VCaP (cell line): ENCODE results near the gene ALDH3A1.

ENCODE experiments used
- H3K27ac ChIP-seq: fragments of 450-650 bp; 2 replicates; pipeline ENCODE4 v1.5.1; 2017
- TF ChIP-seq, protein P1 (sequence below): fragments of 450-650 bp; conservative IDR thresholded peaks from 2 replicates; pipeline ENCODE4 v1.5.1; 2017; ENCODE audit warnings: mild to moderate bottlenecking, moderate library complexity

The ALDH3A1 gene

DNA sequence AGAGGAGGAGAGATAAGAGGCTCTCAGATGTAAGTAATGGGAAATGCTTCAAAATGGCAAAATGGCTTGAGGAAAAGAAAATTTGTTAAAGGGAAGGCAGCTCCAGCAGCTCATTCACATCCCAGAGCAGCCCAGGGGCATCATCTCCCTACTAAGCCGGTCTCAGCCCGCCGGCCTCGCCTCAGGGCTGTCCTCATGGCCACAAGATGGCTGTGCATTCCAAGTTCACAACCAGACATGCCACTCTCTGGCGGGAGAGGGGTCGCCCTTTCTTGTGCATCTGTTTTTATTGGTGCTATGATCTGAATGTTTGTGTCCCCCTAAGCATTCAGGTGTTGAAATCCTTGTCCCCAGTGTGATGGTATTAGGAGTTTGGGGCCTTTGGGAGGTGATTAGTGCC, 18.2 kb downstream of the ALDH3A1 start:
- H3K27ac ChIP-seq, result no peak overlapping the region
- TF ChIP-seq, protein P1, sequence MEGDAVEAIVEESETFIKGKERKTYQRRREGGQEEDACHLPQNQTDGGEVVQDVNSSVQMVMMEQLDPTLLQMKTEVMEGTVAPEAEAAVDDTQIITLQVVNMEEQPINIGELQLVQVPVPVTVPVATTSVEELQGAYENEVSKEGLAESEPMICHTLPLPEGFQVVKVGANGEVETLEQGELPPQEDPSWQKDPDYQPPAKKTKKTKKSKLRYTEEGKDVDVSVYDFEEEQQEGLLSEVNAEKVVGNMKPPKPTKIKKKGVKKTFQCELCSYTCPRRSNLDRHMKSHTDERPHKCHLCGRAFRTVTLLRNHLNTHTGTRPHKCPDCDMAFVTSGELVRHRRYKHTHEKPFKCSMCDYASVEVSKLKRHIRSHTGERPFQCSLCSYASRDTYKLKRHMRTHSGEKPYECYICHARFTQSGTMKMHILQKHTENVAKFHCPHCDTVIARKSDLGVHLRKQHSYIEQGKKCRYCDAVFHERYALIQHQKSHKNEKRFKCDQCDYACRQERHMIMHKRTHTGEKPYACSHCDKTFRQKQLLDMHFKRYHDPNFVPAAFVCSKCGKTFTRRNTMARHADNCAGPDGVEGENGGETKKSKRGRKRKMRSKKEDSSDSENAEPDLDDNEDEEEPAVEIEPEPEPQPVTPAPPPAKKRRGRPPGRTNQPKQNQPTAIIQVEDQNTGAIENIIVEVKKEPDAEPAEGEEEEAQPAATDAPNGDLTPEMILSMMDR, result no peak

DNA sequence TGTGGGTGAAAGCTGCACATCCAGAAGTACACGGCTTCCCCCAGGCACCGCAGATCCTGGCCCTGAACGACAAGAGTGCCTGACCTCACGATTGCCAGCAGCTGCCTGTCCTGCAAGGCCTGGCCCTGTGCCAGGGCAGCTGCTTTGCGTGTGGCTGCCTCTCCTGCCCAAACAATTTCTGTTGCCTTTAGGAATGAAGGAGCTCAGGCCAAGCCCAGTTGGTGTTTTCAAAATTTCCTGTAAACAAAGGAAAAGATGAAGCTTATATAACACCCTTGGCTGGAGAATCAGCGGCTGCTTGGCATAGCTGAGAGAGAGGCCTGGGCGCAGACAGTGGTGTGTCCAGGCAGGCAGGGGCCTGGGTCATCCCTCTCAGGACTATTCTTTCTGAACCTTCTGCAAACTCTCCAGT, 20.0 kb downstream of the ALDH3A1 start:
- peak overlapping the region; percentile 57 for H3K27ac ChIP-seq
- TF ChIP-seq, protein P1, result no peak

DNA sequence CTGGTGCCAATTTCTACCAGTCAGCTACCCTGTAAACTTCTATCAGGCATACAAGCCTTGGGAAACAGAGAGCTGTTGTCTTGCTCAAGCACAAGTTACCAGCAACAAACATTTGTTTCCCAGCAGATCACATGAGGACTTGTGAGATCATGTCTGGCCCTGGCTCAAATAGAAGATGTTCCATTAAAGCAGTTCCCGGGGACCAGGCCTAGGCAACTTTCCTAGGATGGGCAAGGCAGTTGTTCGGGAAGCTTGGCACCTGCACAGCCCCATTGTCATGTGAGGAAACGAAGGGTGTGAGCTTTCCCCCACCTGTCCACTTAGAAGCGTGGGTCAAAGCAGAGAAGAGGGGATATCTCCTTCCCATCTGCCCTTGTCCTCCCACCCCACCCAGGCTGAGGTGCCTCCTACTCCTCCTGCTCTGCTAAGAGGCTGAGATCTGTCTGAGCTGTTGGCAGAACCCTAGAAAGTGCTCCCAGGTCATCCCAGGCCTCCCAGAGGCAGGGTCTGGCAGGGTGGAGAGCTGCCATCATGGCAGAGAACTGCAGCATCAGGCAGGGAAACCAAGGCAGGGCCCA, 20.5 kb downstream of the ALDH3A1 start:
- TF ChIP-seq, protein P1, result no peak
- H3K27ac ChIP-seq, result peak overlapping the region; percentile 57

DNA sequence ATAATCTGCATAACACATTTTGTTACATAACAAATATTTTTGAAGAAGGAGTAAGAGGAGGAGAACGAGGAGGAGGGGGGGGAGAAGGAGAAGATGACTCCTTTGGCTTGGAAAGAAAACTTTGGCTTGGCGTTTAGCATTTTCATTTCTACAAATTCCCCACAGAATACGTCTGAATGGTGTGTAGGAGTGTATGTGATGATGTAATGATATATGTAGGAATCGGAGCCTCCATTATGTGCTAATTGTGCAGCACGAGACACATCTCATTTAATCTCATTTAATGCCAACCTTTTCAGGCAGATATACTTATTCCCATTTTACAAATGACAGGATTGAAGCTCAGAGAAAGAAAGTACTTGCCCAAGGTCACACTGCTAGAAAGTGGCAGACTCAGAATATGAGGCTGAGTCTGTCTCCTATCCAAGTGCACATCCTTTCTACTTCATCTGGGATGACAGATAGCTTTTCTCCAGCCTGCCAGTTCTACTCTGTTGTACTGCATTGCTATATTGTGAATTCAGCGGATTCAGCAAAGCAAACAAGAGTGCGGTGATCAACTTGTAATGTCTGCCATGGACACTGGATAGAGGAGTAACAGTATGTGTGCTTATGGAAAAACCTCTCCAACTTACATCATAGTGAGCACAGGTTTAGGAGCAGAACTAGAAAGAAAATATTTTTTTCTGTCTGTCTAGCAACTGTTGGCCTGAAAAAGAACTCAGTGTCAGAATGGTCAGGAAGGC, 21.3 kb downstream of the ALDH3A1 start:
- peak overlapping the region; percentile 57; the same call in 1 of the 2 replicates for H3K27ac ChIP-seq
- TF ChIP-seq, protein P1, result no peak

DNA sequence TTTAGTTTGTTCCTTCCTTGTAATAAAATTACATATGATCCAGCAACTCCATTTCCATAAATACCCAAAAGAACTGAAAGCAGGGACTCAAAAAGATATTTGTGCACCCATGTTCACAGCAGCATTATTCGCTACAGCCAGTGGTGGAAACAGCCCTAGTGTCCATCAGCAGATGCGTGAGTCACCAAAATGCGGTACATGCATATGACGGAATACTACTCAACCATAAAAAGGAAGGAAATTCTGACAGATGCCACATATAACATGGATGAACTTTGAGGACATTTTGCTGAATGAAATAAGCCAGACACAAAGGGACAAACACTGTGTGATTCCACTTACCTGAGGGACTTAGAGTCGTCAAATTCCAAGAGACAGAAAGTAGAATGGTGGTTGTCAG, 22.6 kb downstream of the ALDH3A1 start:
- H3K27ac ChIP-seq, result no peak overlapping the region
- TF ChIP-seq, protein P1, result no peak

DNA sequence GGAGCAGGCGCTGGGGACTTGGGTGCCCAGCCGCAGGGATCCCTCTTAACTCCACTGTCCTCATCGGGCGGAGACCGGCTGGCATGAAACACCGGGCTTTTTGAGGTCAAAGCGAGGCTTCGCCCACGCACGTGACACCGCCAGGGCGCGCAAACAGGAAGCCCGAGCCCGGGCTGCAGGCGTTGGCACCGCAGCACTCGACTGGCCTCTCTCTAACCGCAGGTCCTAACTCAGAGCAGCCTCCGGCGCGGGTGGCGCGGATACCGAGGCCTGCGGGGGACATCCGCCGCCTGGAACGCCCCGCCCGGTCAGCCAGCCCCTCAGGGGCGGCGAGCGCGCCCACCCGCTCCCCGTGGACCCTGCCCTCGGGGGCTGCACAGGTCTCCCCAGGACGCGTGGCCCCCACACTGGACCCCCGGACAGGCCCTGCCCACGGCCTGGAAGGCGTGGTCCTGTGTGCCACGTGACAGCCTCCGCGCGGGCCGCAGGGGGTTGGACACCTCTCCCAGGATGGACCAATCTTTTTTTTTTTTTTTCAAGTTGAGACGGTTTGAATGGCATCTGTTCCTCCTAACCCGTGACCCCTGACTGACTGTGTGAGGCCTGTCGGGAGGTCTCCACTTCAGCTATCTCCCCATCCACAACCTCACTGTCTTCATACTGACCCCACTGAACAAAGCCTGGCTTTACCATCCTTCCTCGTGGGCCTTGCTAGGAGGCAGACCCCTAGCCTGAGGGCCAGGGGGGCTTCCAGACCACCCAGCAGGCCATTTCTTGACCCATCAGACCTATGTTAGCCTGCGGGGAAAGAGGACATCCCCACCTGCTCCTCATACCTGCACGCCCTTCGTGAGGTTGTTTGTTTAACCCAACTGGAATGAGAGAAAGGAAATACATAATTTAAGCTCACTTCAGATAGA, 23.3 kb downstream of the ALDH3A1 start:
- no peak overlapping the region for H3K27ac ChIP-seq
- TF ChIP-seq, protein P1, result no peak

DNA sequence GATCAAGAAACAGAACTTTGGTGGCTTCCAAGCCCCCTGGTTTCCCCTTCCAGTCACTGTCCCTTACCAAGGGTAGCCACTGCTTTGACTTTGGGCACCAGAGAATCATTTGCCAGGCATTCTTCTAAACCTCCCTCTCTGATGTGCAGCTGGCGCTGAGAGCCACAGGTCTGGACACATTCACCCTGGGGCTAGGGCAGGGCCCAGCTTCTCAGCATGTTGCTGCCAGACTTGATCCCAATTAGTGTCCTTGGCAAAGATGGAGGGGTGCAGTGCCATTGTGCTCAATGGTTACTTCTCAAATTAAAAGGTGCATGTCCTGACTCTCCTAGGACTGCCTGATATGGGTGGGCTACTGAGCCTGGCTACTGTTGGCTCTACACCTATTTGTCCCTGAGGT, 24.1 kb downstream of the ALDH3A1 start:
- H3K27ac ChIP-seq, result no peak overlapping the region
- TF ChIP-seq, protein P1, result no peak
